RWPE2 (cell line): ENCODE data around the gene TMEM131L.

Experiments used
- ATAC-seq: fragments of 200-7000 bp; cut with Tn5 transposase; 3 replicates; pipeline ENCODE4 v1.9.1; 2021; ENCODE audit warnings: low read depth
- DNase-seq: peaks from one replicate; pipeline ENCODE4 v3.0.0-alpha.2; 2020; ENCODE audit warnings: low spot score
- H3K27ac ChIP-seq: fragments of 450-650 bp; 2 replicates; pipeline ENCODE4 v1.5.1; 2017; ENCODE audit warnings: mild to moderate bottlenecking; ENCODE audit not compliant: poor library complexity, severe bottlenecking
- H3K27me3 ChIP-seq: fragments of 250-450 bp; sonication (Bioruptor Pico); 2 replicates; pipeline ENCODE4 v1.5.1; 2021; ENCODE audit warnings: mild to moderate bottlenecking, moderate library complexity; ENCODE audit not compliant: insufficient read depth, poor library complexity, severe bottlenecking
- H3K36me3 ChIP-seq: fragments of 250-450 bp; sonication (Bioruptor Pico); 2 replicates; pipeline ENCODE4 v1.5.1; 2020; ENCODE audit warnings: low read depth, mild to moderate bottlenecking, moderate library complexity
- H3K4me1 ChIP-seq: fragments of 250-450 bp; sonication (Bioruptor Pico); 2 replicates; pipeline ENCODE4 v1.5.1; 2021; ENCODE audit warnings: mild to moderate bottlenecking, moderate library complexity; ENCODE audit not compliant: insufficient read depth, poor library complexity, severe bottlenecking
- H3K4me3 ChIP-seq: fragments of 250-450 bp; sonication (Bioruptor Pico); 2 replicates; pipeline ENCODE4 v1.5.1; 2021; ENCODE audit warnings: mild to moderate bottlenecking, moderate library complexity; ENCODE audit not compliant: severe bottlenecking
- H3K9me3 ChIP-seq: fragments of 250-450 bp; sonication (Bioruptor Pico); 2 replicates; pipeline ENCODE4 v1.5.1; 2021; ENCODE audit warnings: mild to moderate bottlenecking, moderate library complexity; ENCODE audit not compliant: severe bottlenecking
- TF ChIP-seq, protein P1 (sequence below): fragments of 450-650 bp; IDR thresholded peaks from one replicate; pipeline ENCODE4 v1.5.1; 2017; ENCODE audit warnings: mild to moderate bottlenecking, moderate library complexity; ENCODE audit not compliant: poor library complexity, severe bottlenecking

The TMEM131L gene

GRCh38 chr4:153419673-153420278 is 46.4 kb upstream of the TMEM131L start:
- TF ChIP-seq, protein P1, sequence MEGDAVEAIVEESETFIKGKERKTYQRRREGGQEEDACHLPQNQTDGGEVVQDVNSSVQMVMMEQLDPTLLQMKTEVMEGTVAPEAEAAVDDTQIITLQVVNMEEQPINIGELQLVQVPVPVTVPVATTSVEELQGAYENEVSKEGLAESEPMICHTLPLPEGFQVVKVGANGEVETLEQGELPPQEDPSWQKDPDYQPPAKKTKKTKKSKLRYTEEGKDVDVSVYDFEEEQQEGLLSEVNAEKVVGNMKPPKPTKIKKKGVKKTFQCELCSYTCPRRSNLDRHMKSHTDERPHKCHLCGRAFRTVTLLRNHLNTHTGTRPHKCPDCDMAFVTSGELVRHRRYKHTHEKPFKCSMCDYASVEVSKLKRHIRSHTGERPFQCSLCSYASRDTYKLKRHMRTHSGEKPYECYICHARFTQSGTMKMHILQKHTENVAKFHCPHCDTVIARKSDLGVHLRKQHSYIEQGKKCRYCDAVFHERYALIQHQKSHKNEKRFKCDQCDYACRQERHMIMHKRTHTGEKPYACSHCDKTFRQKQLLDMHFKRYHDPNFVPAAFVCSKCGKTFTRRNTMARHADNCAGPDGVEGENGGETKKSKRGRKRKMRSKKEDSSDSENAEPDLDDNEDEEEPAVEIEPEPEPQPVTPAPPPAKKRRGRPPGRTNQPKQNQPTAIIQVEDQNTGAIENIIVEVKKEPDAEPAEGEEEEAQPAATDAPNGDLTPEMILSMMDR: no peak
- Histone ChIP-seq H3K36me3 (peaks cover 4% of the 10 kb centered on the region), H3K4me1 (no peaks in the 10 kb centered on the region), H3K4me3 (no peak overlapping the region), H3K27ac (no peak overlapping the region), H3K9me3 (no peaks in the 10 kb centered on the region), H3K27me3 (no peaks in the 10 kb centered on the region)
- DNase-seq (no peak), ATAC-seq (no peak)

DNA sequence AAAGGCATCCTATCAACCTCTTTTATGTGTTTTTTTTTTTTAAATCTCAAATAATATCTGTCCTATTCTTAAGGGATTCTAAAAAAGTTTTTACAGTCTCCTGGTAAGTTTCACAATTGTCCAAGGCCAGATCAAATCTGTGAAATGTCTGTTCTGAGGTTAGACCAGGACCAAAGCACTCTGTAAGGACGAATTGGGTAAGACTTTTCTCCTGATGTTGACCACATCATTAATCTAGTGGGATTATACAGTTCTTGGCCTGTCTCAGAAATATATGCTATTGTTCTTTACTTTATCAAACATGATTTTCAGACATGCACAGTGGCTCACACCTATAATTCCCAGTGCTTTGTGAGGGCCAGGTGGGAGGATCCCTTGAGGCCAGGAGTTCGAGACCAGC is 45.8 kb upstream of the TMEM131L start:
- no peaks in the 10 kb centered on the region for H3K4me1 ChIP-seq
- no peaks in the 10 kb centered on the region for H3K27me3 ChIP-seq
- no peak overlapping the region for H3K27ac ChIP-seq
- TF ChIP-seq, protein P1: no peak
- ATAC-seq (no peak), DNase-seq (no peak)
- H3K4me3 ChIP-seq: no peak overlapping the region
- peaks cover 4% of the 10 kb centered on the region for H3K36me3 ChIP-seq
- no peaks in the 10 kb centered on the region for H3K9me3 ChIP-seq

DNA sequence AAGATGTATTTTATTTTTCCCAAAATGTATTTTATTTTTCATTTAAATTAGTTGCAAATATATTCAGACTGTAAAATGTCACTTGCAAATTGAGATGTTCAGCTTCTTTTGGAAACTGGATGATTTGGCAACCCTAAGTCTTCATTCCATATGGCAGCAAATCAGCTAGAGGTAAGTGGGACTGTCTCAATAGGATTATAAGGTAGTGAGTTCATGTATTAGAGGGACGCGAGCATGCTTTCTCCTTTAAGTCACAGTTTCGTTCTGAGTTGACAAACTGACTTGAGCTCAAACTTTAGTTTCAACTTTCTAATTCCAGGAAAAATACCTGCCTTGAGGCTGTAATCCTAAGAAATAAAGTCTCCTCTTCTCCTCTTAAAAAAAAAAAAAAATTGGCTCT is 44.2 kb upstream of the TMEM131L start:
- Histone ChIP-seq H3K4me3 (no peak overlapping the region), H3K27ac (no peak overlapping the region), H3K4me1 (no peaks in the 10 kb centered on the region), H3K9me3 (no peaks in the 10 kb centered on the region), H3K36me3 (no peaks in the 10 kb centered on the region; the same call in 1 of the 2 replicates), H3K27me3 (no peaks in the 10 kb centered on the region)
- ATAC-seq: no peak
- TF ChIP-seq, protein P1: no peak
- no peak for DNase-seq

DNA sequence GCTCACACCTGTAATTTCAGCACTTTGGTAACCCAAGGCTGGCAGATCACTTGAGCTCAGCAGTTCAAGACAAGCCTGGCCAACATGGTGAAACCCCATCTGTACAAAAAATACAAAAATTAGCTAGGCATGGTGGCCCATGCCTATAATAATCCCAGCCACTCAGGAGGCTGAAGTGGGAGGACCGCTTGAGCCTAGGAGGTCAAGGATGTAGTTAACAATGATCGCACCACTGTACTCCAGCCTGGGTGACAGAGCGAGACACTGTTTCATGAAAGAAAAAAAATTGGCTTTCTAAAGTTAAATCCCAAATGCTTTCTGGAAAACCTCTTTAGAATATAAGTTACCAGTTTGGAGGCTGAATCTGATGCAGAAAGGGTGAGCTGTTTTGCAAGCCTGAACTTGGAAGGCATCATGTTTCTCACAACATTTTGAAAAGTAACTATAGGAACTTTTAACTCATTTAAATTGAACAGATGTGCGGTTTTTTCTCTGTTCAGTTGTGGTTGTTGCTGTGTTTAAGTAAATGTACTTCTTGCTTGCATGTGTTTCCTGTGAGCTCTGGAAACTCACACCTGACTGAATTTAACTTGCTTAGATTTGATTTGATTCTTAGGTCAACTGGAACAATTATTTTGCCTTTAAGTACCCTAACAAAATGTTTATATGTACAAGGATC is 39.8 kb upstream of the TMEM131L start:
- Histone ChIP-seq H3K9me3 (no peaks in the 10 kb centered on the region), H3K36me3 (no peaks in the 10 kb centered on the region; the same call in 1 of the 2 replicates), H3K27me3 (no peaks in the 10 kb centered on the region), H3K27ac (no peak overlapping the region), H3K4me3 (no peak overlapping the region), H3K4me1 (no peaks in the 10 kb centered on the region)
- DNase-seq (no peak), ATAC-seq (no peak)
- TF ChIP-seq, protein P1: no peak
